ELF-1 (cell line): ENCODE results near the gene KSR2.

Experiments used
- DNase-seq: peaks from one replicate; pipeline ENCODE4 v3.0.0-alpha.2; 2016; ENCODE audit warnings: low read depth, low spot score

The KSR2 gene

DNA sequence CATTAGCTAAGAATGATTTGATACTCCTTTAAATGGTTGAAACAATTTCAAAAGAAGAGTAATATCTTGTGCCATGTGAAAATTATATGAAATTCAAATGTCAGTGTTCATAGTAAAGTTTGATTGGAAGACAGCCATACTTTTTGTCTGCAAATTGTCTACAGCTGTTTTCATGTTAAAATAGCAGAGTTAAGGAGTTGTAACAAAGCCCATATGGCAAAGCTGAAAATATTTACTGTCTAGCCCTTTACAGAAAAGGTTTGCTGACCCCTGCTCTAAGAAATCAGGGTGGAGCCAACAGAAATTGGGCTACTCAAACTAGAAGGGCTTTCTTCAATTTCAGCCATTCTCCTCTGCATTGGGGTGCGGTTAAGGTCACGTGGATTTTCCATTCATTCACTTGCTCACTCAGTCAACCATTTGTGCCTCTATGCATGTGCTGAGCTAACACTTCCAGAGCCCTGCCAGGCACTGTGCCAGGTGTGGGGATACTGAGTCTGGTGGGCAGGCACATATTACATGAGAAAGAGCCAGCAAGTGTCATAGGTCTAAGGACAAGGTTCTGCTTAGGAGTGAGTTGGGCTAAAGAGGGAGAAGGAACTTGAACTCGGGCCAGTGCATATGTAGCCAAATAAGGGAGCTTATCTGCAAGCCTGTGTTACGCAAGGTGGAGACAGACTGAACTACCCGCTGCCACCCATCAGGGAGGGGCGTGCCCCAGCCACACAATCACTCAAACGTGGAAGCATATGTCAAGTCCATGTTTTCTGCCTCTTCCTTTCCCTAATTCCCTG is 467.5 kb downstream of the KSR2 start:
- DNase-seq = no peak

- no peak for DNase-seq
These were observed 468.9 kb downstream of the KSR2 start for GRCh38 chr12:117499759-117500485.

GRCh38 chr12:117498880-117499279 is 469.9 kb downstream of the KSR2 start:
- DNase-seq = no peak

DNA sequence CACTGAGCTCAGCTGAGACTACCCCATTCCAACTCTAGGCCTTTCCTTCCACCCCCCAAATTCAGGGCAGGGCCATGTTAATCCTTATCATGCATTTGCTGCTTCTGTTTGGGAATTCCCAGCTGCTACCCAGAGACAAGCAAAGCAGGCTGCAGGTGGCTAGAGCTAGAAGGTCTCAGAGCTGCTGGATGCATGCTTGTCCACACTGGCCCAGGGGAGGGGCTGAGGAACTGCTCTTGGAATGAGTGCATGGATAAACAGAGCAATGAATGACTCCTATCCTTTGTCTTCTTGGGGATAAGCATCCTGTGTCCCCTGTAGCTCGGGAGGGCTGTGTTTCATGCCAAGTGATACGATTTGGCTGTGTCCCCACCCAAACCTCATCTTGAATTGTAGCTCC is 470.5 kb downstream of the KSR2 start:
- no peak for DNase-seq

- DNase-seq = no peak
These were observed 471.4 kb downstream of the KSR2 start for GRCh38 chr12:117497407-117497806.

- peak; percentile 43 for DNase-seq
These were observed 473.7 kb downstream of the KSR2 start for GRCh38 chr12:117494833-117495655.

- DNase-seq = no peak
These were observed 477.1 kb downstream of the KSR2 start for GRCh38 chr12:117491711-117492110.

DNA sequence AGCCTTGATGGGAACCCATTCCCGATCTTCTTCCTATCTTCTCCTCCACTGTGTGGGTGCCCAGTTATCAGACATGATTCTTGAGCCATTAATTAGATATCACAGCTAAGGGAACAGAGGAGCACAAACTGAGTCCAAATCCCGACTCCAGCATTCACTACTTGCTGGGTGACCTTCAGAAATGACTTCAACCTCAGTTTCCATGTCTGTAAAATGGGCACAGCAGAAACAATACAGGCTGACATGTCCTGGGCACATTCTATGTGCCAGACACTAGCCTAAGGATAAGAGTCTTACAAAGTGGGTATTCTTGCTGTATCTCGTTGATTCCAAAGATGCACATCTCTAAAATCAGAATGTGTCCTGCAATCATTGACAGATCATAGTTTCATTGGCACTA is 478.7 kb downstream of the KSR2 start:
- no peak for DNase-seq

DNA sequence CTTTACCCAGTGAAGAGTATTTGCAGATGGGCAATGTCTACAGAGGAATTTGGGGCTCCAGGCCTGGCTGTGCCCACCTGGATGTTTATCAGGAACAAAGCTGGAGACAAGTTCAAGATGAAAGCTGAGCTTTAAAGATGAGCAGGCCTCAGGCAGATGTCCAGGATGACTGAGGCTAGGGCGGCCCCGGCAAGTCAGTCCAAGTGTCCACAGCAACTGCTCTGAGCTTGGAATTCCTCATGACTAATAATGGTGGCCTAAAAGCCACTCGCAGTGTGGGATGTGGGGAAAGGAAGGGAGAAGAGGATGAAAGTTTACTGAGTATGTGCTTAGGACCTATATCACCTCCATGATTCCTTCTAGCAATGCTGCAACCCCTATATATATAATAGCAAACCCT is 479.1 kb downstream of the KSR2 start:
- no peak for DNase-seq

DNA sequence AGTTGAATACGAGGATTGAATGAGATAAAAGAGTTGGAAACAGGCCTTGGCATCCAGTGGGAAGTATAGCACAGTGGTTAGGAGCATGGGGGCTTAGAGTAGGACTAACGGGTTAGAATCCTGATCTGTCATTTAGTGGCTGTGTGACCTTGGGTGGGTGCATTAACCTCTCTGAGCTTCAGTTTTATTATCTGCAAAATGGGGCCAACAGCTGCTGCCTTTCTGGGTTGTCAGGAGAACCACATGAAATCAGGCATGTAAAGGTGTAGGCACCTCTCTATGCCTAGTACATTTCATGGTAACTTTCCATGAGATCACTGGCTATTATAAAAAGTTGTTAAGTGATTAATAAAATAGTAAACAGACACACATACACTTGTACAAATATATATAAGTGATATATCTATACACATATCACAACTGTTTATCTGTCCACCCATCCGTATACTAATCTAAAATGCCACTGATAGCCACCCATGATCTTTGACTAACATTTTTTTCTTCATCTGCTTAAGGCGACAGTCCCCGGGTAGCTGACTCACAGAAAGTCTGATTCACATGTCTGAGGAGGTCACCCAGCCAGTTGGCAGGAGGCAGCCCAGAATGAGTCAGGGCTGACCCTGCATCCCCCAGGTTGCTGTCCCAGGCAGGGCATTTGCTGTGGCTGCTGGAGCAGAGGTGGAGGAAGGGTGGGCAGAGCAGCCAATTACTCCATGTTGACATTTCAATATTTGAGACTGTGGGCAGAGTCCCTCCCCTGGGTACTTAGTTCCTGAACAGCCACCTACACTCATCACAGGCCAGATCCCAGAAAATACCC is 481.7 kb downstream of the KSR2 start:
- DNase-seq = no peak

- DNase-seq = no peak
These were observed 482.6 kb downstream of the KSR2 start for GRCh38 chr12:117485984-117486839.

GRCh38 chr12:117484901-117485300 is 483.9 kb downstream of the KSR2 start:
- no peak for DNase-seq

DNA sequence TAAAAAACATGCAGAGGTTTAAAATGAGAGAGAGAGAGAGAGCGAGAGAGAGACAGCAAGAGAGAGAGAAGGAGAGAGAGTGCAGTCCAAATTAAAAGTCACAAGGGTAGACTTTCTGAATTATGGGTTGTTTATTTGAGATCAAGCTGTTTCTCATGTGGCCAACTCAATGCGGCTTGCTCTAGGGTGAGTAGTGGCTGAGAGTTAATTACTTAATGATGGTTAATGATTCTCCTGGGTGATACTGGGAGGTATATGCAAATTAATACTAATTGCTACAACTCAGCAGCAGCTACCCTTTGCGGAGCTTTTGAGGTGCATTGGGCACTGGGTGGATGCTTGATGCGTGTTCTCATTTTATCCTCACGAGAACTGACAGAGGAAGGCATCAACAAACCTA is 485.3 kb downstream of the KSR2 start:
- DNase-seq = no peak

DNA sequence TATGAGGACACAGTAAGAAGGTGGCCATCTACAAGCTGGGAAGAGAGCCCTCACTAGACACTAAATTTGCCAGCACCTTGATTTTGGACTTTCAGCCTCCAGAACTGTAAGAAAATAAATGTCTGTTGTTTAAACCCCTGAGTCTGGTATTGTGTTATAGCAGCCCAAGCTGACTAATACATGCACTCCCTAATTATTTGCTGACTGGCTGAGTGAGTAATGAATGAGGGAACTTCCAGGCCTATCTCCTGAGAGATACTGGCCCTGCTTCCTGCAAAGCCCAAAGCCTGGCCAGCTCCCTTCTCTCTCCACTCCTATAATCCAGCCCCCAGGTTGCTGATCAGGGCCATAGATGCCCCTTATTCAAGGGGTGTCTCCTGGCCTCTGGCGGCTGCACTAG is 487.3 kb downstream of the KSR2 start:
- no peak for DNase-seq

DNA sequence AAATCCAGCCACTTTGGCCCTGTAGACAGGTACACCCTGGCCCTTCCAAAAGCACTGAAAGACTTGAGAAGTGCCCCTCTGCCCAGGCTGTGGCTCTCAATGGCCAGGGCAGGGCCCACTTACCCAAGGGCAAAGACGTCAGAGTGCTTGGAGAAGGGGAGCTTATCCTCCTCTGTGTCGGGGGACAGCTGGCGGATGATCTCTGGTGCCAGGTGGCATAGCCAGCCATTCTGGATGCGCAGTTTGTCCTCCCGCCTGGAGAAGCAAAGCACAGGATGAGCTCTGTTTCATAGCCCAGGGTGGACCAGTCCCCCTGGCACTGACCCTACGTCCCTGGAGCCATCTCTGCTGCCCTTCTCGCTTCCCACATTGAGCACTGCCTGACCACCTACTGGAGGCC is 492.4 kb downstream of the KSR2 start:
- no peak for DNase-seq

DNA sequence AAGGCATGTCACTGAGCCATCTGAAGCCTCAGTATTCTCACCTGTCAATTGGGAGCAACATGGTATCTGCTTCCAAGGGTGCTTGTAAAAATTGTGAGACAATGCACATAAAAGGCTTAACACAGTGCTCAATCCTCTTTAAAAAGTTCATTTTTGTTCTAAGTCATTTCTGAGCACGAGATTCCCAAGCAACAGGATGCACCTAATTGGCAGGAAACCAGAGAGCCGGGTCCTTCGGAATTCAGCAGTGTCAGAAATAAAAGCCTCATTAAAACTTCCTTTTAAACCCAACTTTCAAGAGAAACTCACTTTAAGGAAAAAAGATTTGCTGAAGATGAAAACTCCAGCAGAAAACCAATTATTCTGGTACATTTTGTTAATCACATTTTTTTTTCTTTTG is 494.9 kb downstream of the KSR2 start:
- no peak for DNase-seq

DNA sequence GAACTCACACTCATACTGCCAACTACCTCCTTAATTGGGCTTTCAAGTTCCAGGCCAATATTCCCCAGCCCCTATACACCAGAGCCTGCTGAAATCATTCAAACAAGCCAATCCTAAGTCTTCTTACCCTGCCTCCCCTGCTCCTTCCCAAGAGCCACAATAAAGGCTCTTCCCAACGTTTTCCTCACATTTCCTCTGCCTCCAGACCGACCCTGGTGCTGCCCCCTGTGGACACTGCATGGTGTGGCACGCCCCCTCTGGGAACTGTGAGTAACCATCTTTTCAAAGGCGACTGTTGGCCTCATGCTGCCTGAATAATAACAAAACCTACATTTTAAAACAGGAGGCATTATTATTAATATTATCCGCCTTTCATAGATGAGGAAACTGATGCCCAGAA is 495.8 kb downstream of the KSR2 start:
- DNase-seq = peak; percentile 54

GRCh38 chr12:117470804-117471203 is 498.0 kb downstream of the KSR2 start:
- no peak for DNase-seq

GRCh38 chr12:117469883-117470483 is 498.8 kb downstream of the KSR2 start:
- no peak for DNase-seq

GRCh38 chr12:117468016-117468415 is 500.8 kb downstream of the KSR2 start:
- DNase-seq = no peak
